Measurements from ENCODE around the gene NCOA3. TPM values are rescaled to one million over a fixed set of nuclear protein-coding genes. Genes with fewer than 3 reads are reported as not detected.
"Not testable (repeated sequence)": the region's sequence is repeated elsewhere in the genome, so short reads cannot be mapped to it uniquely, and the experiment has no call there.

The NCOA3 gene
- total and polyA plus RNA-seq, 12 donors = 2.6 to 35.6 (median 22.2) TPM

DNA sequence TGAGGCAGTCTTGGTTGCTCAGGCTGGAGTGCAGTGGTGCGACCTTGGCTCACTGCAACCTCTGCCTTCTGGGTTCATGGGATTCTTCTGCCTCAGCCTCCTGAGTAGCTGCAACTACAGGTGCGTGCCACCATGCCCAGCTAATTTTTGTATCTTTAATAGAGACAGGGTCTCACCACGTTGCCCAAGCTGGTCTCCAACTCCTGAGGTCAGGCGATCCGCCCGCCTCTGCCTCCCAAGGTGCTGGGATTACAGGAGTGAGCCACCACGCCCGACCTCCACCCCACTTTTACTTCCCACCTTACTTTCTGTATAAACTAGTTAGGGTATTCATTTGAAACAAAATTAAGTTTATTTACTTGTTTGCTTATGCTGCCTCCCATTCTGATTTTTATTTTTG lies 86.5 kb downstream of the NCOA3 start:
- peak in 1 of 7 donors; percentile 39 for DNase-seq
- H3K27ac ChIP-seq = no peak overlapping the region

DNA sequence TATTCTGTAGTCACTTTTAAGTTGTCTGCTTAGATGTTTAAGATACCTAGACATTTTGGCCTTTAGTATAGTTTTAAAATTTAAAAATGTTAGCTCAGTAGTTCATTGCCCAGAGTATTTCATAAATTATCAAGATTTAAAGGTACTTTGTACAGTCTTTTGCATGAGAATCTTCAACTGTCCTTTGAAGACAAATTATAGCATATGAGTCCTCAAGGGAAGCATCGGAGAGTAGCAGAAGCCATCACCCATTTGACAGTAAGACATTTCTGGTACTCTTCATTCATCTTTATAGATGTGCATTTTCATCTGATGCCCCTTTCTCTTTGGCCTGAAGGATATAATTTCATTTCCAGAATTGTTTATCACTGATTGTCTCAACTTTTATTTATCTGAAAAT lies 89.5 kb downstream of the NCOA3 start:
- Histone ChIP-seq H3K27ac (no peak overlapping the region), H3K4me1 (replicated peaks in 1 of 2) (peaks cover 0 to 15% of the 10 kb centered on the region in 2 donors), H3K4me3 (no peak overlapping the region), H3K9me3 (replicated peaks in 1 of 3) (no peaks in the 10 kb centered on the region), H3K36me3 (replicated peaks in 1 of 2) (no peaks in the 10 kb centered on the region), H3K27me3 (no peaks in the 10 kb centered on the region)
- TF ChIP-seq POLR2A (IDR thresholded peaks at IDR 0.05) = no peak
- TF ChIP-seq, protein P1, sequence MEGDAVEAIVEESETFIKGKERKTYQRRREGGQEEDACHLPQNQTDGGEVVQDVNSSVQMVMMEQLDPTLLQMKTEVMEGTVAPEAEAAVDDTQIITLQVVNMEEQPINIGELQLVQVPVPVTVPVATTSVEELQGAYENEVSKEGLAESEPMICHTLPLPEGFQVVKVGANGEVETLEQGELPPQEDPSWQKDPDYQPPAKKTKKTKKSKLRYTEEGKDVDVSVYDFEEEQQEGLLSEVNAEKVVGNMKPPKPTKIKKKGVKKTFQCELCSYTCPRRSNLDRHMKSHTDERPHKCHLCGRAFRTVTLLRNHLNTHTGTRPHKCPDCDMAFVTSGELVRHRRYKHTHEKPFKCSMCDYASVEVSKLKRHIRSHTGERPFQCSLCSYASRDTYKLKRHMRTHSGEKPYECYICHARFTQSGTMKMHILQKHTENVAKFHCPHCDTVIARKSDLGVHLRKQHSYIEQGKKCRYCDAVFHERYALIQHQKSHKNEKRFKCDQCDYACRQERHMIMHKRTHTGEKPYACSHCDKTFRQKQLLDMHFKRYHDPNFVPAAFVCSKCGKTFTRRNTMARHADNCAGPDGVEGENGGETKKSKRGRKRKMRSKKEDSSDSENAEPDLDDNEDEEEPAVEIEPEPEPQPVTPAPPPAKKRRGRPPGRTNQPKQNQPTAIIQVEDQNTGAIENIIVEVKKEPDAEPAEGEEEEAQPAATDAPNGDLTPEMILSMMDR (IDR thresholded peaks at IDR 0.05) = no peak
- 55 to 74% (median 67%) methylated on average over 1 of the region's 1 CpG for WGBS, 4 donors
- intact Hi-C loops (cut with DNase I) = no loop called here
- DNase-seq = no peak

More for the DNA sequence above, 86.5 kb downstream of the NCOA3 start:
- H3K4me3 ChIP-seq = no peak overlapping the region
- H3K9me3 ChIP-seq (replicated peaks in 1 of 3) = no peaks in the 10 kb centered on the region
- no peaks in the 10 kb centered on the region for H3K36me3 ChIP-seq (replicated peaks in 1 of 2)
- intact Hi-C loops (cut with DNase I) = no loop called here
- WGBS, 4 donors = 91 to 97% (median 96%) methylated on average over 8 of the region's 8 CpGs
- peaks cover 0 to 23% of the 10 kb centered on the region in 2 donors for H3K4me1 ChIP-seq (replicated peaks in 1 of 2)
- TF ChIP-seq POLR2A (IDR thresholded peaks at IDR 0.05) = no peak
- TF ChIP-seq, protein P1 (IDR thresholded peaks at IDR 0.05) = no peak
- no peaks in the 10 kb centered on the region for H3K27me3 ChIP-seq

DNA sequence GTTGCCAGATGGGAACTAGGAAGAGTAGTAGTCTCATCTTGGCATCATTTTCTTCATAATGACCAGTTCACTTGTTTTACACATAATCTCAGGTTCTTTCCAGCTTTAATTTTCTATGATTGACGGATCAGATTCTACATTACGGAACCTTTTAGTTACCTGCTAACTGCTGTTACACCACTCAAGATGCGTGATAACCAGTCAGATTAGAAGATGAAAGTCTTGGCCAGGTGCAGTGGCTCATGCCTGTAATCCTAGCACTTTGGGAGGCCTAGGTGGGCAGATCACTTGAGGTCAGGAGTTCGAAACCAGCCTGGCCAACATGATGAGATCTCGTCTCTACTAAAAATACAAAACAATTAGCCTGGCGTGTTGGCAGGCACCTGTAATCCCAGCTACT lies 92.5 kb downstream of the NCOA3 start:
- TF ChIP-seq, protein P1 (IDR thresholded peaks at IDR 0.05) = no peak
- TF ChIP-seq POLR2A (IDR thresholded peaks at IDR 0.05) = no peak
- intact Hi-C loops (cut with DNase I) = no loop called here
- Histone ChIP-seq H3K4me1 (replicated peaks in 1 of 2) (no peaks in the 10 kb centered on the region), H3K36me3 (replicated peaks in 1 of 2) (no peaks in the 10 kb centered on the region), H3K27ac (no peak overlapping the region), H3K27me3 (no peaks in the 10 kb centered on the region), H3K4me3 (no peak overlapping the region), H3K9me3 (replicated peaks in 1 of 3) (no peaks in the 10 kb centered on the region)
- no peak for DNase-seq
- 89 to 98% (median 95%) methylated on average over 6 of the region's 6 CpGs for WGBS, 4 donors

GRCh38 chr20:47595138-47595537 lies 93.5 kb downstream of the NCOA3 start:
- H3K27ac ChIP-seq; H3K36me3 ChIP-seq (replicated peaks in 1 of 2); DNase-seq; H3K27me3 ChIP-seq; H3K4me1 ChIP-seq (replicated peaks in 1 of 2); intact Hi-C loops (cut with DNase I); H3K4me3 ChIP-seq; H3K9me3 ChIP-seq (replicated peaks in 1 of 3): not testable (repeated sequence)
- 94 to 99% (median 98%) methylated on average over 10 of the region's 10 CpGs for WGBS, 4 donors

DNA sequence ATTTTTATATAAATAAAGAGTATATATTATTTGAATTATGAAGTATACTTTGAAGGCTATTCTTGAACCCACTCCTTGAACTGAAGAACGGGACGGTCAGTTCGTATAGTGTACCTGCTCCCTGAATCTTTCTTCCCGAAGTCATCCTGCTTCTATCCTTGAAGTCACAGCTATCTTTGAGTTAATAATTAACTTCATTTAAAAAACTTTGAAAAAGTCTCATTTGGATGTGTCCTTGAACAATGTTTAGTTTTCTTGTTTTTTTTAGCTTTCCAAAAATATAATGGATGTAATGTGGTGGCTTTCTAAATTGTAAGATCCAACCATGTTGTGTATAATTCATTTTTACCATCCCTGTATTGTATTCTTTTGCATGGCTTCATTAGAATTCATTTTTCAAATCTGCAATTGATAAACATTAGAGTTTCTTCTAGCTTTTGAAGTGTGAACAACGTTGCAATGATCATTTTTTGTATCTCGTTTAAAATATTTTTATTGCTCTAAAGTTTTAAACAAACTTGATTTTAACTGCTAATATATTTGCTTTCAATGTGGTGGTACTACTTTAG lies 94.4 kb downstream of the NCOA3 start:
- 87 to 92% (median 90%) methylated on average over 6 of the region's 6 CpGs for WGBS, 4 donors
- DNase-seq = no peak
- Histone ChIP-seq H3K27ac (no peak overlapping the region), H3K4me3 (no peak overlapping the region), H3K27me3 (no peaks in the 10 kb centered on the region), H3K36me3 (replicated peaks in 1 of 2) (no peaks in the 10 kb centered on the region), H3K9me3 (replicated peaks in 1 of 3) (no peaks in the 10 kb centered on the region), H3K4me1 (replicated peaks in 1 of 2) (no peaks in the 10 kb centered on the region)
- intact Hi-C loops (cut with DNase I) = no loop called here
- TF ChIP-seq, protein P1 (IDR thresholded peaks at IDR 0.05) = no peak
- TF ChIP-seq POLR2A (IDR thresholded peaks at IDR 0.05) = no peak

Data from adrenal gland (tissue), 12 donors.